MCF 10A (cell line): ENCODE measurements around the gene MRPL9. TPM values are rescaled to one million over a fixed set of nuclear protein-coding genes. Genes with fewer than 3 reads are reported as not detected.

Experiments
- BruUV-seq: library from RNA; stranded (reverse); fragments of 400-500 nt; replicated peaks from 2 replicates; lab custom pipeline; 2021; lab: Mats Ljungman, UMichigan
- CTCF ChIA-PET: fragments of 300-600 bp; sonication (Branson Sonifier 250); formaldehyde crosslinking; extraction: SDS; loops from one replicate; lab custom pipeline; 2021; ENCODE audit warnings: antibody characterized with exemption, inconsistent platforms; lab: Yijun Ruan, JAX
- POLR2A ChIA-PET: fragments of 300-600, 350-650 bp; sonication (Branson Sonifier 250); formaldehyde crosslinking; extraction: SDS; loops from one replicate; lab custom pipeline; 2020; ENCODE audit warnings: antibody characterized with exemption, inconsistent platforms; lab: Yijun Ruan, JAX
- DNase-seq: peaks from one replicate; pipeline ENCODE4 v3.0.0-alpha.2; 2018; ENCODE audit not compliant: unreplicated experiment
- H3K27ac Mint-ChIP-seq: one replicate; pipeline ENCODE4 v1.8.0; 2022; ENCODE audit warnings: mild to moderate bottlenecking, low read depth, mixed read lengths; ENCODE audit not compliant: unreplicated experiment
- H3K27me3 Mint-ChIP-seq: one replicate; pipeline ENCODE4 v1.8.0; 2022; ENCODE audit warnings: mixed read lengths; ENCODE audit not compliant: insufficient read depth, unreplicated experiment
- H3K36me3 Mint-ChIP-seq: one replicate; pipeline ENCODE4 v1.8.0; 2022; ENCODE audit warnings: mild to moderate bottlenecking, moderate library complexity, mixed read lengths; ENCODE audit not compliant: insufficient read depth, unreplicated experiment
- H3K4me1 Mint-ChIP-seq: one replicate; pipeline ENCODE4 v1.8.0; 2022; ENCODE audit warnings: mixed read lengths; ENCODE audit not compliant: insufficient read depth, unreplicated experiment
- H3K4me3 Mint-ChIP-seq: one replicate; pipeline ENCODE4 v1.8.0; 2022; ENCODE audit warnings: mild to moderate bottlenecking, moderate library complexity, mixed read lengths; ENCODE audit not compliant: unreplicated experiment
- H3K9me3 Mint-ChIP-seq: one replicate; pipeline ENCODE4 v1.8.0; 2022; ENCODE audit warnings: mixed read lengths; ENCODE audit not compliant: unreplicated experiment
- CTCF ChIP-seq: fragments of 200-600 bp; IDR thresholded peaks from one replicate; pipeline ENCODE4 v1.8.0; 2022; ENCODE audit warnings: antibody characterized with exemption, mild to moderate bottlenecking; ENCODE audit not compliant: unreplicated experiment
- intact Hi-C: fragments of 100-400 bp; cut with micrococcal nuclease; formaldehyde crosslinking; loops from 2 replicates; pipeline ENCODE4 v1.14.1; 2022
- total RNA-seq: library from RNA; stranded (reverse); gene quantifications from 2 replicates; pipeline ENCODE4 v1.2.3, GENCODE V29; 2022

Gene MRPL9
- total RNA-seq, 1 experiment from 2014 or later, result 146 TPM

DNA sequence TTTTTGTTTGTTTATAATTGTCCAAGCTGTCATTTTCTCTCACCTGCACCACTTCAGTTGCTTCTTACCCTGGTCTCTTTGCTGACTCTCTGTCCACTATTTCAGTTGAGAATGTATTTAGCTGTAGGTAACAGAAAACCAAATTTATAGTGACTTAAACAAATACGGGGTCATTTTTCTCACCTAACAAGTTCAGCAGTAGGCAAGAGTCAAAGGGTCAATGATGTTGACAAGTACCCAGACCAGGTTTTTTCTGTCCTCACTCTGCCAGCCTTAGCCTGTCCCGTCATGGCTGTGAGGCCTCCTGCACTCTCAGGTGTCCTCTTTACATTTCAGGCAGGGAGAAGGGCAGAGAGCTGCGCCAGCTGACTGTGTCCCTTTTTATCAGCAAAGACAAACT lies 30.2 kb downstream of the MRPL9 start:
- ChIA-PET POLR2A (interaction anchor here (0.6 to 2.2 kb wide), 2 partner anchors 12 to 139 kb away, joined by 3 to 6 read pairs; partner anchors contain the start of gene RIIAD1), CTCF (interaction anchor here (0.6 to 4.1 kb wide), 22 partner anchors 8 to 671 kb away, joined by 3 to 53 read pairs (median 12); partner anchors contain the start of genes C2CD4D, CELF3 and MRPL9)
- BruUV-seq, result no TSS peak

DNA sequence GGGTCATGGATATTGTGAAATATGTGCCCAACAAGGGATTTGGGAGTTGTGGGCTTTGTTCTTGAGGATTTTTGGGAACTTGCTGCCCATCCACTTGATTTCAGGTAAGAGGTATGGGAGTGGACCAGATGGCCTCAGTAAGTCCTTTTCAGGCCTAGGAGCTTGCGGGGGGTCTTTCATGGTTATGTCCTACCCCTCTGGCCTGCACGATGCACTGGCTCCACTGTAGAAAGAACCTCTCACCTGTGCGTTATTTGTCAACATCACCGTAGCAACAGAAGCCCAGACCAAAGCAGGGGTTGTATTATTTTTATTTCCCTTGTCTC lies 33.4 kb downstream of the MRPL9 start:
- CTCF ChIA-PET, result interaction anchor here (0.7 to 2.3 kb wide), 4 partner anchors 8 to 136 kb away, joined by 3 to 10 read pairs (median 6); partner anchors contain the start of gene MRPL9
- intact Hi-C loops, result loop anchor here (10.0 kb wide), 1 partner anchor 535 kb away; the partner anchor contains the start of genes PIP5K1A and VPS72
- Mint-ChIP-seq H3K9me3 (no peaks in the 10 kb centered on the region), H3K4me1 (peaks cover 2% of the 10 kb centered on the region), H3K4me3 (no peak overlapping the region), H3K27me3 (peaks cover 27% of the 10 kb centered on the region), H3K36me3 (no peaks in the 10 kb centered on the region), H3K27ac (no peak overlapping the region)
- no peak for TF ChIP-seq CTCF
- BruUV-seq, result no TSS peak
- DNase-seq, result no peak
- POLR2A ChIA-PET, result no interaction called here

More for the DNA sequence above, 30.2 kb downstream of the MRPL9 start:
- DNase-seq, result no peak
- no peak for TF ChIP-seq CTCF
- Mint-ChIP-seq H3K36me3 (no peaks in the 10 kb centered on the region), H3K9me3 (peaks cover 9% of the 10 kb centered on the region), H3K27me3 (peaks cover 27% of the 10 kb centered on the region), H3K27ac (no peak overlapping the region), H3K4me3 (no peak overlapping the region), H3K4me1 (peaks cover 7% of the 10 kb centered on the region)
- intact Hi-C loops, result loop anchor here (10.0 kb wide), 1 partner anchor 538 kb away; the partner anchor contains the start of genes PIP5K1A and VPS72

DNA sequence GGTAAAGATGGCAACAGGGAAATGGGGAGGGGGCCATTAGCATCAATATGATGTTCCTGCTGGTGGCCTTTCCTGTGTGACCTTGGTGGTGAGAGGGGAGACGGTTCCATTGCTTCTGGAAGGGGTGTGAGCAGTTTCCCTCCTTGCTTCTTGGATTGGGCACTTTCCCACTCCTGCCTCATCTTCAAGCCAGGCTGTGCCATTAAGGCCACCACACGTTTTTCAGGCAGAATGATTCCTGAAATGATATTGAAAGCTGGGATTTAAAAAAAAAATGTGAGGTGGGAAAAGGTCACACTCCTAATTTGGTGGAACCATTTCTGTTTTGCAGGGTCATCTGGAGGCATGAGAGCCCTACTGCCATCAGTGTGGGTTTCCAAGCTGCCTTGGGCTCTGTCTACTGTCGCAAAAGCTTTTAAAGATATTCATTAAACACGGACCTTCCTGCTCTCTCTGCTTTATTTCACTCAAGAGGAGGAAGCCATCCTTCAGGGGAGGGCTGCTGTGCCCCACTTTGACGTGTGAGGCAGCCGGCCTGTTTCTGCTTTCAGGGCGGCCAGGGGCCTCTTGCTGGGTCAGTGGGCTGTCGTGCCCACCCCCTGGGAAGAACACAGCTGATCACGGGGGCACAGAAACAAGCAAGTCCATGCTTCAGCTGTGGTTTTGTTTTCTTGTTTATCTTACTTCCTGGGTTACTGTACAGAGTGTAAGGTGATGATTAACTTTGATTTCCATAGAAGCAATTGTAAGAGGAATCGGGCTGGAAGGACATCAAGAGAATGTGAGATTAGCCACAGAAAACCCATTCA lies 33.9 kb downstream of the MRPL9 start:
- no peak for DNase-seq
- TF ChIP-seq CTCF, result no peak
- BruUV-seq, result no TSS peak
- Mint-ChIP-seq H3K4me1 (no peaks in the 10 kb centered on the region), H3K9me3 (no peaks in the 10 kb centered on the region), H3K27me3 (peaks cover 27% of the 10 kb centered on the region), H3K36me3 (no peaks in the 10 kb centered on the region), H3K4me3 (no peak overlapping the region), H3K27ac (no peak overlapping the region)
- ChIA-PET POLR2A (interaction anchor here (0.7 kb wide), 1 partner anchor 10 kb away, joined by 4 read pairs; no protein-coding TSS in a partner anchor), CTCF (interaction anchor here (0.6 to 2.3 kb wide), 5 partner anchors 34 to 421 kb away, joined by 3 to 10 read pairs (median 5); partner anchors contain the start of gene MRPL9)
- intact Hi-C loops, result no loop called here
